HUES48 (cell line): ENCODE data around the gene GID4.
A peak's percentile ranks its signal among the peaks of the same experiment; 100 is the strongest.

Experiments used
- H3K27ac ChIP-seq: one replicate; pipeline ENCODE4 v1.7.0; 2013; ENCODE audit warnings: low read depth, low read length, inconsistent platforms
- H3K27me3 ChIP-seq: 2 replicates; pipeline ENCODE4 v1.6.1; 2013; ENCODE audit warnings: mild to moderate bottlenecking, low read length; ENCODE audit not compliant: control insufficient read depth, insufficient read depth
- H3K36me3 ChIP-seq: 2 replicates; pipeline ENCODE4 v1.6.1; 2013; ENCODE audit warnings: low read length; ENCODE audit not compliant: control insufficient read depth, insufficient read depth
- H3K4me1 ChIP-seq: 2 replicates; pipeline ENCODE4 v1.6.1; 2013; ENCODE audit warnings: mild to moderate bottlenecking, low read length; ENCODE audit not compliant: control insufficient read depth, insufficient read depth
- H3K4me3 ChIP-seq: 2 replicates; pipeline ENCODE4 v1.5.1; 2013; ENCODE audit warnings: mild to moderate bottlenecking, low read depth, low read length
- H3K9ac ChIP-seq: 2 replicates; pipeline ENCODE4 v1.6.1; 2013; ENCODE audit warnings: mild to moderate bottlenecking, low read depth, low read length, moderate library complexity
- H3K9me3 ChIP-seq: 2 replicates; pipeline ENCODE4 v1.6.1; 2013; ENCODE audit warnings: low read length; ENCODE audit not compliant: control insufficient read depth, insufficient read depth

Gene GID4

DNA sequence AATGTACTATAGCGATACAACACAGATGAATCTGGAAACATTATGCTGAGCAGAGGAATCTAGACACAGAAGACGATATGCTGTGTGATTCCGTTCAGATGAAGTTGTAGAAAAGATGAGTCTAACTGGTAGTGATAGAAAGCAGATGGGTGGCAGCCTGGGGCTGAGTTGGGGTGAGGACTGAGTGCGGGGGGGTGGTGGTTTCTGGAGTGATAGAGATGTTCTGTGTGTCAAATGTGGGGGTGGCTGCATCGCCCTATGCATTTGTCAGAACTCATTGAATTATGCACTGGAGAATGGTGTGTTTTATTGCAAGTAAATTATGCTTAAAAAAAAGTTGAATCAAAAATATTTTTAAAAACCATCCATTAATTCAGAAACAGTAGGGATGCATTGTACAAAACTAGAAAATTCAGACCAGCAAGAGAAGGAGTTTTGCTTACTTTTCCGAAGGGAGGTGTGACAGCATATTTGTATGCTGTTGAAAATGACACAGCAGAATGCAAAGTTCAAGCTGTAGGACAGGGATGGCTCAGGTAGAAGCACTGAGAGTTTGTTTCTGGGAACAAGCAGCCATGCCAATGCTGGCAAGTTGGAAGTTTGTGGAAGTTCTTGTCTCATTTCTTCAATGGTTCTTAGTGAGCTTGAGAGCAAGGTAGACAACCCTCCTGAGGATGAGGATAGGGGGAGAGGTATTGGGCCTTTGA lies 35.5 kb downstream of the GID4 start:
- Histone ChIP-seq H3K9ac (no peak overlapping the region), H3K4me3 (no peak overlapping the region), H3K4me1 (no peaks in the 10 kb centered on the region), H3K9me3 (no peaks in the 10 kb centered on the region), H3K36me3 (no peaks in the 10 kb centered on the region), H3K27ac (no peak overlapping the region), H3K27me3 (no peaks in the 10 kb centered on the region)

DNA sequence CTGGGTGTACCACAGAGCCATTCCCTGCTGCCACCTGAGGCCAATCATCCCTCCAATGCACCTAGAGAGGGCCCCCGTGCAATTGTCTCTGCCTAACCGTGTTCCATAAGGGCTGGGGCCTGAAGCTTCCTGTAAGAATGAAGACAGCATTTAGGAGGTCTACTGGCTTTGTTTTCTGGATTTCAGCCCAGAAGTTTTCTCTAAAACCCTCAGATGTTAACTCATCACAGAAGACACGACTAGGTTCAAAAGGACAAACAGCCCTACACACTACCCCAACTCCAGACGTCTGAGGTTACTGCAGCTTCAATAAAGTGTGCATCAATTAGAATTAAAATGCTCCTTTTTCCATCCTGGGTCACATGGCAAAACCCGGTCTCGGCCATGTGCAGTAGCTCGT lies 37.7 kb downstream of the GID4 start:
- no peaks in the 10 kb centered on the region for H3K36me3 ChIP-seq
- no peak overlapping the region for H3K4me3 ChIP-seq
- no peaks in the 10 kb centered on the region for H3K9me3 ChIP-seq
- no peaks in the 10 kb centered on the region for H3K4me1 ChIP-seq
- H3K27me3 ChIP-seq: no peaks in the 10 kb centered on the region
- no peak overlapping the region for H3K27ac ChIP-seq
- no peak overlapping the region for H3K9ac ChIP-seq

DNA sequence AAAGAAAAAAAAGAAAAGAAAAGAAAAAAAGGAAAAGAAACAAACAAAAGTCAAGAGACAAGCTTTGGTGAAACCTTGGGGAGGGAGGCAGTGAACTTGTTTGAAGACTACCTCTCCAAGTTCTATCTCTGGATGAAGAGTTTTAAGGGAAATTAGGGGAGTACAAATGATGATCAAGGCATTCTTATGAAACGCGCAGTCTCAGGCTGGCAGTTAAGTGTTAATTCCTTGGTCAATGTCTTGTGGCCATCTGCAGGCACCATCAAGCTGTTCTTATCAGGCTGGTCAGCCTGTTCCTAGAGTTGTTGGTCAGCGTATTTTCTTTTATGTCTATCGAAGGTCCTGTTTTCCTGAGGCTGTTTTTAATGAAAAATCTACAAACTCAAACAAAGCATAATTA lies 40.3 kb downstream of the GID4 start:
- Histone ChIP-seq H3K4me3 (no peak overlapping the region), H3K27ac (no peak overlapping the region), H3K27me3 (no peaks in the 10 kb centered on the region), H3K9ac (no peak overlapping the region), H3K9me3 (no peaks in the 10 kb centered on the region), H3K36me3 (no peaks in the 10 kb centered on the region), H3K4me1 (no peaks in the 10 kb centered on the region)

DNA sequence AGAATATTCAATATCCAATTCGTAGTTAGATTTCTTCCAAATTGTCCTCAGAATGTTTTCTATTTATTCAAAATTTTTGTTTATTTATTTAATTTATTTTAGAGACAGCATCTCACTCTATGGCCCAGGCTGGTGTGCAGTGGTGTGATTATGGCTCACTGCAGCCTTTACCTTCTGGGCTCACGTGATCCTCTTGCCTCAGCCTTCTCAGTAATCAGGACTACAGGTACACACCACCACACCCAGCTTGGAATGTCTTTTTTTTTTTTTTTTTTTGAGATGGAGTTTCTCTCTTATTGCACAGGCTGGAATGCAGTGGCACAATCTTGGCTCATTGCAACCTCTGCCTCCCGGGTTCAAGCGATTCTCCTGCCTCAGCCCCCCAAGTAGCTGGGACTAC lies 45.0 kb downstream of the GID4 start:
- Histone ChIP-seq H3K4me1 (no peaks in the 10 kb centered on the region), H3K9me3 (no peaks in the 10 kb centered on the region), H3K27ac (no peak overlapping the region), H3K9ac (no peak overlapping the region), H3K36me3 (no peaks in the 10 kb centered on the region), H3K27me3 (no peaks in the 10 kb centered on the region), H3K4me3 (no peak overlapping the region)

DNA sequence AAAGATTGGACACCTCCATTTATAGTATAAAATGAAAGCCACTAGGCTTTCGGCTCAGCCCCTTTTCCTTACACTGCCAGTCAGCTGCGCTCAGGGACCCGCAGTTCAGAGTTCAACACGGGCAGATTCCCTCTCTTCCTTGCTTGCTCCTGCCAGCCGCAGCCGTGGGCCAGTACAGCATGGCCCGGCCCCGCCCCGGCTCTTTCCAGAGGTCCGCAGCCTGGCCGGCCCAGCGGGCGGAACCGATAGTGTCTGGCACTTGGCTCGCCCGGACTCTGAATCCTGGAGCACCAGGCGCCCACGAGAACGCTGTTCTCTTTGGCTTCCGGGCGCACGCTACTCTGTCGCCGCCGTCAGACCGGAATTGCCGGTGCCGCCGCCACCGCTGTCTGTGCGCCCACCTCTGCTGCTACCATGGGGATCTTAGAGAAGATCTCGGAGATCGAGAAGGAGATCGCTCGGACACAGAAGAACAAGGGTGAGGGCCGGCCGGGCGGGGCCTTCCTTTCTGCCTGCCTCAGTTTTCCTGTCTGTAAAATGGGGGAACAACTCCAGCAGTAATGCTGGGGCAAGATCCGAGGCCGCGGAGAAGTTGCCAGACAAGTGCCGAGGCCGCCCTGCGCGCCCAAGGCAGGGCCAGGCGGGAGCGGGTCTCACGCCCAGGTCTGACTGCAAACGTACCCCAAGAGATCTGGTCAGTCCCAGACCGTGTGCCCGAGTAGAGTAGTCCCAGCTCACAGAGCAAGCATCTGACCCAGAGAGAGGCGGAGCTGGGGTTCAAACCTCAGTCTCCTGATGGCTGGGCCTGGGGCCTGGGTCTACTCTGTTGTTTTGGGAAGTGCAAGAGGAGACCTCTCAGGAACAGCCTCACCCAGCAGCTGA lies 48.6 kb downstream of the GID4 start, which contains the start of gene DRG2:
TSS of gene DRG2 (plus strand) at position 339 of the 882 bp plus-strand sequence. CDS start at position 415, 76 bp downstream.
- no peaks in the 10 kb centered on the region for H3K9me3 ChIP-seq
- H3K27ac ChIP-seq: peak within 1 kb of the TSS; percentile 76
- peak within 1 kb of the TSS; percentile 69 for H3K9ac ChIP-seq
- no peaks in the 10 kb centered on the region for H3K27me3 ChIP-seq
- peak within 1 kb of the TSS; percentile 86 for H3K4me3 ChIP-seq
- H3K4me1 ChIP-seq: no peaks in the 10 kb centered on the region
- H3K36me3 ChIP-seq: 0 out of 2 replicates have a peak, but pooled peaks cover 9% of the 10 kb centered on the region

DNA sequence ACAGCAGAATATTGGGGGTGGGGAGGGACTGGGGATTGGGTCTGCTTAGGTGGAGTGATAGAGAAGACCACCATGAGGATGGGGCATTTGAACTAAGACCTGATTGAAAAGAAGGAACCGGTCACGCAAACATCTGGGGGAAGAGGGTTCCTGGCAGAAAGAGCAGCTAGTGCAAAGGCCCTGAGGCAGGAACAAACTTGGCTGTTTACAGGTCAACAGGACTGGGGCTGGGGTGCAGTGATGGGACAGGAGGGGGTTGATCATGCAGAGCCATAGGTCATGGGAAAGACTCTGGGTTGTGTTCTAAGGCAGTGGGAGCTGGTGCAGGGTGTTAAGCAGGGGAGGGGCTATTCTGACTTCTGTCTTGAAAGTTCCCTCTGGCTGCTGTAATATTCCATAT lies 50.4 kb downstream of the GID4 start:
- no peaks in the 10 kb centered on the region for H3K9me3 ChIP-seq
- H3K36me3 ChIP-seq: peaks cover 18% of the 10 kb centered on the region
- H3K4me1 ChIP-seq: no peaks in the 10 kb centered on the region
- H3K27me3 ChIP-seq: no peaks in the 10 kb centered on the region
- no peak overlapping the region for H3K4me3 ChIP-seq
- H3K27ac ChIP-seq: no peak overlapping the region
- H3K9ac ChIP-seq: no peak overlapping the region

DNA sequence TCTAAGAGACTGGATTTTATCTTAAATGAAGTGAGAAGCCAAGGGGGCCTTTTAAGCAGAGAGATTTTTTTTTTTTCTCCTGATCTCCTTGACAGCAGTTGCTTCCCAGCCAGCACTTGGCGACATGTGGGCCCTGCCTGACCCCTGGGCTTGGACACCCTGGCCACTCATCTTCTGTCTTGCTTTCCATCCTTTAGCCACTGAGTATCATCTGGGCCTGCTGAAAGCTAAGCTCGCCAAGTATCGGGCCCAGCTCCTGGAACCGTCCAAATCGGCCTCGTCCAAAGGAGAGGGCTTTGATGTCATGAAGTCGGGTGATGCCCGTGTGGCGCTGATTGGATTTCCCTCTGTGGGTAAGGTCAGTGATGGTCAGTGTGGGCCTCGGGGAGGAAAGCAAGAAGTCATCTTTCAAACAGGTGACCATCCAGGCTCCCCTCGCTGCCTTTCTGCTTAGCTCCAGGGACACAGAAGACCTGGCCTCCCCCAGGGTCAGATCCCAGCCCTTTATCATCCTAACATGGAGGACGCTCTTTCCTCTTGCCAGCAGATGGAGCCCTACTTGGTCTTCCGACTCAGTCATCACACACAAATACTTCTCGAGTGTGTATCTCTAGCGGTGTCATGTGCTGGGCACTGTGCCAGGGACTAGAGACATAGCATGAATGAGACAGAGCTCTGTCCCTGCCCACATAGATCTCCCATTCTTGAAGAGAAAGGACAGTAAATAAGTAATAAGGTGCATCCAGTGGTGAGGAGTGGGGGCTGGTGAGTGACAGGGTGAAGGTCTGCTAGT lies 54.6 kb downstream of the GID4 start:
- H3K9me3 ChIP-seq: no peaks in the 10 kb centered on the region
- no peaks in the 10 kb centered on the region for H3K27me3 ChIP-seq
- H3K9ac ChIP-seq: no peak overlapping the region
- peaks cover 52% of the 10 kb centered on the region for H3K36me3 ChIP-seq
- no peak overlapping the region for H3K27ac ChIP-seq
- H3K4me1 ChIP-seq: no peaks in the 10 kb centered on the region
- H3K4me3 ChIP-seq: no peak overlapping the region

DNA sequence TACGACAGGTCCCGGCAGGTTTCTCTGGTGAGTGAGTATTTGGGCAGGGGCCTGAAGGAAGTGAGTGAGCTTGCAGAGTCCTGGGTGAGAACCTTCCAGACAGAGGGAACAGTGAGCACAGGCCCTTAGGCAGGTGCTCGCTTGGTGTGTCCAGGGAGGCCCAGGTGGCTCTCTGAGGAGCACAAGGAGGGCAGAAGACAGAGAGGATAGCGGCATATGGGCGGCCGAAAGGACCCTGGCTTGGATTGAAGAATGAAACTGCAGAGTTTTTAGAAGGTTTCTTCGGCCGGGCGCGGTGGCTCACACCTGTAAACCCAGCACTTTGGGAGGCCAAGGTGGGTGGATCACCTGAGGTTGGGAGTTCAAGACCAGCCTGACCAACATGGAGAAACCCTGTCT lies 55.2 kb downstream of the GID4 start:
- Histone ChIP-seq H3K27ac (no peak overlapping the region), H3K27me3 (no peaks in the 10 kb centered on the region), H3K4me1 (no peaks in the 10 kb centered on the region), H3K9me3 (no peaks in the 10 kb centered on the region), H3K9ac (no peak overlapping the region), H3K4me3 (no peak overlapping the region), H3K36me3 (peaks cover 58% of the 10 kb centered on the region)

DNA sequence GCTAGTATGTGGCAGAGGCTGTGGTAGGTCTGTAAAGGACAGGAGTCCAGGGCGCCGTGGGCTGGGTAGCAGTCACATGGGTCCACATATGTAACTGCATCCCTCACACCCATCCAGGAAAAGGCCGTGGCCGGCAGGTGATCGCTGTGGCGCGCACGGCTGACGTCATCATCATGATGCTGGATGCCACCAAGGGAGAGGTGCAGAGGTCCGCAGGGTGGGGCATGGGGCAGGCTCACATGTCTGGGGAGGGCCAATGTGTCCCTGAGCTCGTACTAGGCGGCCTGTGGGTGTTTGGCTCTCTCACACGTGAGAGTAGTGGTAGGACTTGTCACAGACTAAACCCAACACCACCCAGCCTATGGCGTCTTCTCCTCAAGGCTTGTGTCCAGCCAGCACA lies 60.3 kb downstream of the GID4 start:
- Histone ChIP-seq H3K9me3 (no peaks in the 10 kb centered on the region), H3K4me3 (no peak overlapping the region), H3K36me3 (peaks cover 75% of the 10 kb centered on the region), H3K9ac (no peak overlapping the region), H3K27ac (no peak overlapping the region), H3K4me1 (no peaks in the 10 kb centered on the region), H3K27me3 (no peaks in the 10 kb centered on the region)

DNA sequence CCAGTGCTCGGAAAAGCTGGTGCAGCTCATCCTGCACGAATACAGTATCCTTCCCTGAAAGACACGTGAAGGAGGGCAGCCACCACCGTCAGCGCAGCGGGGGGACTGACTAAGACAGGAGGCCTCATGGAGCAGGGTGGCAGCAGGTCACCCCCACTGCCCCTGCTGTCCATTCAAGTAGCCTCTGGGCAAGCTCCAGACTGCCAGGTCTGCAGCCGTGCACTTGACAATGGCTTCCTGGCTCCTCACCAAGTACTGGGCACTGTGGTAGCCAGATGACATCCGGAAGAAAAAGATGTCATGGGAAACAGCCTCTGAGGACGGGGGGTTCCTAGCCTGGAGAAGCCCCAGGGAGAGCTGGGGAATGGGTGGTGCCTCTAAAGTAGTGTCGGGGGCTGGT lies 61.4 kb downstream of the GID4 start:
- no peaks in the 10 kb centered on the region for H3K4me1 ChIP-seq
- peaks cover 81% of the 10 kb centered on the region for H3K36me3 ChIP-seq
- H3K27me3 ChIP-seq: no peaks in the 10 kb centered on the region
- H3K9ac ChIP-seq: no peak overlapping the region
- H3K27ac ChIP-seq: no peak overlapping the region
- no peaks in the 10 kb centered on the region for H3K9me3 ChIP-seq
- no peak overlapping the region for H3K4me3 ChIP-seq
